Measurements from ENCODE around the gene ZNF366.

- TF ChIP-seq POLR2AphosphoS5 (IDR thresholded peaks at IDR 0.05; ENCODE audit: low read depth, low read length) (no peak), CTCF (IDR thresholded peaks at IDR 0.05 in 2 of 3, conservative IDR thresholded peaks at IDR 0.05 in 1 of 3; ENCODE audit: borderline replicate concordance in 1 of 3, insufficient read depth in 1 of 3, low read depth in 2 of 3, low read length in 2 of 3) (no peak), ZNF274 (IDR thresholded peaks at IDR 0.05; ENCODE audit: low read depth, low read length) (no peak), EZH2 (IDR thresholded peaks at IDR 0.05) (no peak), POLR2A (IDR thresholded peaks at IDR 0.05; ENCODE audit: borderline replicate concordance, extremely low read depth, insufficient read depth, insufficient read length) (no peak), EGR1 (IDR thresholded peaks at IDR 0.05; ENCODE audit: low read depth) (no peak), SIN3A (IDR thresholded peaks at IDR 0.05; ENCODE audit: low read depth) (no peak), RAD21 (IDR thresholded peaks at IDR 0.05; ENCODE audit: low read depth) (no peak)
Measured at GRCh38 chr5:72459913-72460312, 47.3 kb downstream of the ZNF366 start.
